ENCODE measurements around the gene FCHSD2.

DNA sequence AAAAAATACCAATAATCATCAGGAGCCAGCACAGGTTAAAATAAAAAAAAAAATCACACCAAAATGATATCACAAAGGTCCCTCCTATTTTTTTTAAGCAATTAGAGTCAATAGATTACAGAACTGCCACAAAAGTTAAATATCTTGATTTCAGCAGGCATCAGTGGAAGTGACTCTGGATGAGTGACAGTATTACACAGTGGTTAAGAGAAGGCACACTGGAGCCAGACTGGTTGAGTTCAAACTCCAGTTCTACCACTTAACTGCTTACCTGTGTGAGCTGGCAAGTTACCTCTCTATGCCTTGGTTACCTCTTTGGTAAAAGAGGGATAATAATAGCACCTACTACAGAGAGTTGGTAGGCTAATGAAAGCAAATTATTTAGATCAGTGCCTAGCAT is 179.4 kb downstream of the FCHSD2 start:
- TF ChIP-seq, protein P1, sequence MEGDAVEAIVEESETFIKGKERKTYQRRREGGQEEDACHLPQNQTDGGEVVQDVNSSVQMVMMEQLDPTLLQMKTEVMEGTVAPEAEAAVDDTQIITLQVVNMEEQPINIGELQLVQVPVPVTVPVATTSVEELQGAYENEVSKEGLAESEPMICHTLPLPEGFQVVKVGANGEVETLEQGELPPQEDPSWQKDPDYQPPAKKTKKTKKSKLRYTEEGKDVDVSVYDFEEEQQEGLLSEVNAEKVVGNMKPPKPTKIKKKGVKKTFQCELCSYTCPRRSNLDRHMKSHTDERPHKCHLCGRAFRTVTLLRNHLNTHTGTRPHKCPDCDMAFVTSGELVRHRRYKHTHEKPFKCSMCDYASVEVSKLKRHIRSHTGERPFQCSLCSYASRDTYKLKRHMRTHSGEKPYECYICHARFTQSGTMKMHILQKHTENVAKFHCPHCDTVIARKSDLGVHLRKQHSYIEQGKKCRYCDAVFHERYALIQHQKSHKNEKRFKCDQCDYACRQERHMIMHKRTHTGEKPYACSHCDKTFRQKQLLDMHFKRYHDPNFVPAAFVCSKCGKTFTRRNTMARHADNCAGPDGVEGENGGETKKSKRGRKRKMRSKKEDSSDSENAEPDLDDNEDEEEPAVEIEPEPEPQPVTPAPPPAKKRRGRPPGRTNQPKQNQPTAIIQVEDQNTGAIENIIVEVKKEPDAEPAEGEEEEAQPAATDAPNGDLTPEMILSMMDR (conservative IDR thresholded peaks at IDR 0.05), result no peak
- no peak for TF ChIP-seq EZH2 (IDR thresholded peaks at IDR 0.05; ENCODE audit: low read depth)

Data from PC-9 (cell line).